Right forelimb (tissue), 1 donor: ENCODE data around the gene FBXW4.

Experiments used
- DNase-seq: peaks from one replicate; pipeline ENCODE4 v3.0.0-alpha.2; 2018

Gene FBXW4

GRCh38 chr10:101565370-101565900, 129.5 kb downstream of the FBXW4 start:
- no peak for DNase-seq

DNA sequence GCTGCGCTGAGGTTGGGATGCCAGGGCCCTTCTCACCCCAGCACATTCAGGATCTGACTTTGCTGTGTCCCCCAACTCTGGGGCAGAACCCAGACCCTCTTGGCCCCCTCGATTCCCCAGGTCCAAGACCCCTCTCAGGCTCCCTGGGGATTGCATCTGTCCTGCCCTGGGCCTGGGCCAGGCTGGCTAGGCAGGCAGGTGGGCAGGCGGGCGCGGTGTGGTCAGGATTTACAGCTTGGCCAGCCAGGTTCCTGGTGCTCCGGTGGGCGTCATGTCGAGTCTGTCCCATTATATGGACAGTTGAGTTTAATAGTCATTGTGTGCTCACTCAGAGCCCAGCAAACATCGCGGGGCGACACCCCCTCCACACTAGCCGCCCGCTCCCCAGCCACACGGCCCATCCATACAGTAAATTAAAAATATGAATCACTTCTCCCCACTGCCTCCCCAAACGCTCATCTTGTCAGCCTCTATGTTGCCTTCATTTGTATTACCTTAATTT, 130.4 kb downstream of the FBXW4 start:
- DNase-seq, result peak; percentile 26

DNA sequence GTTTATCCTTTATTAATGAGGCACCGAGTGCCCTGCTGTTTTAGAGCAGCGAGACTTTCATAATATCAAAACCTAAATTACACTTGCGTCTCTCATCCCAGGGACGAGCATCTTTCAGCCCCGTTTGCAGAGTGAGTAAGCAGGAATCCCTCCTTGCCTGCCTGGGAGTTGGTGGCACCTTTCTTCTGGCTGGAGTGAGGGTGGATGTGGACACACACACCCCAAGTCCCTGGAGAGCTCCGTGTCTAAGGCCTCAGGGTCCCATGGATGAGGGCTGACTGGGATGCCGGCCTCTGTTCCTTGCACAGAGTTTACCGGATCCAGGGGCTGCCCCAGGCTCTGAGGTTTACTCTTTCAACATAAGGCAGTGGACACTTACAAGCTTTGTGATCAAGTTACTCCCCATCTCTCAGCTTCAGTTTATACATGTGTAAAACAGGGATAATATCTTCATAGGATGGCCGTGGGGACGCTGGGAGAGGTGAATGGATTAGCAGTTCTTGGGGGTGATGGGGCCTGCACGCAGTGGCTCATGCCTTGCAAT, 131.4 kb downstream of the FBXW4 start:
- DNase-seq, result no peak

GRCh38 chr10:101563007-101563406, 132.0 kb downstream of the FBXW4 start:
- DNase-seq, result no peak

DNA sequence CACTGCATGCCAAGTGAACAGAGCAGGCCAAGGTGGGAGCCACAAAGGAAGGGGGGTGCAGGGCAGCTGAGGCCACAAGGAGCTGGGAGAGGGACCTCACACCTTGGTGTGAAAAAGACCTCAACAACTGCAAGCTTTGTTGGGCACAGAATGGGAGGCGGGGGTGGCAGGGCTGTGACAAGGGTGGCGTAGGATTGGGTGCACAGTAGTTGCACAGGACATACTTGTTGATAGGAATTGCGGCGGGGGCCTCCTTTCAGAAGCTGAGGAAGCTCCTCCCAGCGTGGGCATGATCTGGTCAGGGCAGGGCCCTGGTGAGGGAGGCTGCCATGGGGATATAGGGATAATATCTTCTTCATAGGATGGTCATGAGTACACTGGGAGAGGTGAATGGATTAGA, 132.7 kb downstream of the FBXW4 start:
- peak; percentile 36 for DNase-seq

DNA sequence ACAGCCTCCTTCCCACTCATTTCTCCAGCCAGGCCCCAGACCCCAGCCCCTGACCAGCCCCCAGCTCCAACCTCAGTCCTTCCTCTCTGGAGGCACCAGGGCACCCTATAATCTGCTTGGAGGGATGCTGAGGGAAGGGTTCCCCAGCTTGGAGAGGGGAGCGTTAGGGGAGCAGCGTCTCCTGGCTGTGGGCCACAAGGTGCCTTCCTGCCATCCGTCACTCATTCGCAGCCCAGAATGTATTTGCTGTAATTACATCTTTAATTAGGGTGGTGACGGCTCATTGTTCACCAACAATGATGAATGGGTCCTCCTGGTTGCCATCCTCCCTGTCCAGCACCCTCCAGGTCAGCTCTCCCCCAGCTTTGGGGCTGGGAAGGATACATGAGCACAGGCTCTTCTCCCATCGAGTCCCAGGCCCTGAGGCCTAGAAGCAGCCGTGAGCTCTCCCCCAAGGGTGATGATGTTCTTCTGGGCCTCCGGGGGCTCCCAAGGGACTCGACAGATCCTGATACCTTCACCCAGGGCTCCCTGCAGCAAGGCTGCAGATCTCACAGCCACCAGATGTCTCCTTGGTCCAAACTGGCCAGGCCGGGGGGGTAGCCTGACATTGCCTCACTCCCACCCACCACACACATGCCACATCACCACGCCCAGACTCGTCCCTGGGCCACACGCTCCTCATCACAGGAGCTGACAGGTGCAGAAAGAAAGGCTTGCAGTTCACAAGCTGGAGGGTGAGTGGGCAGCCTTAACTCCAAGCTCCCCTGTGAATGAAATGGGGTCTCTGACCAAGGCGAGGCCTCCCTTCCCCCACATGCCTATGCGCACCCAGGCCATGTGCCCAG, 133.7 kb downstream of the FBXW4 start:
- peak; percentile 39 for DNase-seq
